Immature natural killer cell (primary cell): Measurements from ENCODE around the gene RALGAPA2. TPM values are rescaled to one million over a fixed set of nuclear protein-coding genes. Genes with fewer than 3 reads are reported as not detected.
A peak's percentile ranks its signal among the peaks of the same experiment; 100 is the strongest.
"Not testable (repeated sequence)": the region's sequence is repeated elsewhere in the genome, so short reads cannot be mapped to it uniquely, and the experiment has no call there.

Experiments used
- DNase-seq, 3 donors: peaks; one replicate each; pipeline ENCODE4 v3.0.0; 2022; ENCODE audit warnings: mixed read lengths in 1 of 3
- H3K27ac Mint-ChIP-seq, 6 donors: one replicate each; pipeline ENCODE4 v1.8.0; 2020; ENCODE audit warnings: mixed read lengths in 6 of 6, mild to moderate bottlenecking in 5 of 6, inconsistent platforms in 4 of 6, moderate library complexity in 3 of 6
- H3K27me3 Mint-ChIP-seq, 3 donors: one replicate each; pipeline ENCODE4 v1.8.0; 2020 to 2021; ENCODE audit warnings: low read depth in 3 of 3, mild to moderate bottlenecking in 3 of 3, mixed read lengths in 3 of 3, moderate library complexity in 3 of 3, inconsistent platforms in 1 of 3
- H3K36me3 Mint-ChIP-seq, 3 donors: one replicate each; pipeline ENCODE4 v1.8.0; 2020; ENCODE audit warnings: mixed read lengths in 3 of 3, inconsistent platforms in 2 of 3, mild to moderate bottlenecking in 2 of 3
- H3K4me1 Mint-ChIP-seq, 2 donors: one replicate each; pipeline ENCODE4 v1.8.0; 2020; ENCODE audit warnings: inconsistent platforms in 2 of 2, mild to moderate bottlenecking in 2 of 2, mixed read lengths in 2 of 2, moderate library complexity in 1 of 2
- H3K4me3 Mint-ChIP-seq, 5 donors: one replicate each; pipeline ENCODE4 v1.8.0; 2020; ENCODE audit warnings: mild to moderate bottlenecking in 5 of 5, mixed read lengths in 5 of 5, inconsistent platforms in 3 of 5, moderate library complexity in 3 of 5
- H3K9me3 Mint-ChIP-seq, 6 donors: one replicate each; pipeline ENCODE4 v1.8.0; 2020; ENCODE audit warnings: mild to moderate bottlenecking in 6 of 6, mixed read lengths in 6 of 6, inconsistent platforms in 4 of 6, moderate library complexity in 3 of 6
- polyA plus RNA-seq, 3 donors: library from polyadenylated mRNA; unstranded; fragments of 300-500 nt; fragmentation: Illumina TruSeq; gene quantifications; one replicate each; pipeline ENCODE4 v1.2.3, GENCODE V29; 2021

Gene RALGAPA2
- polyA plus RNA-seq, 3 donors from 2014 or later: 2.2 to 5.7 (median 2.3) TPM

GRCh38 chr20:20547221-20547875, 165.1 kb downstream of the RALGAPA2 start:
- peak in 2 of 3 donors; percentile 3 to 13 for DNase-seq
- Mint-ChIP-seq H3K9me3 (no peaks in the 10 kb centered on the region), H3K4me1 (peaks cover 31 to 41% of the 10 kb centered on the region in 2 donors), H3K36me3 (peaks cover 10 to 27% (median 13%) of the 10 kb centered on the region in 3 donors), H3K4me3 (no peak overlapping the region), H3K27me3 (peaks cover 0 to 6% (median 0%) of the 10 kb centered on the region in 3 donors), H3K27ac (no peak overlapping the region)

DNA sequence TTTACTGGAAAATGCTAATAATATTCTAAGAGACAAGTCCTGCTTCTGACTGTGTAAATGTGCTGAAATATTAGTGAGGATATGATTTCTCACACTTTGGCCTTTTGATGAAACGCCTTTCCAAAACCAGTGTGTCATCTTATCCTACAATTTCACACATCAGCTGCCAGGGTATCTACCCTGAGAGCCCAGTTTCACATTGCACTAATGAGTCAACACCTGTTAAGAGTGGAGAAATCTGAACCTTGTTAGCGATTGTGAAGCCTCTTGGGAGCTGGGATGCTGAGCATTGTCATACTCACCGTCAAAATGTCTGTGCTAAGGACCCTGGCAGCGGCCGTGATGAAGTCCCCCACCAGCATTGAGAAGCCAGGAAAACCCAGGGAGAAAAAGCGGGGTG, 166.0 kb downstream of the RALGAPA2 start:
- H3K4me3 Mint-ChIP-seq: no peak overlapping the region
- peak overlapping the region in 2 of 6 donors; percentile 32 to 36 for H3K27ac Mint-ChIP-seq

DNA sequence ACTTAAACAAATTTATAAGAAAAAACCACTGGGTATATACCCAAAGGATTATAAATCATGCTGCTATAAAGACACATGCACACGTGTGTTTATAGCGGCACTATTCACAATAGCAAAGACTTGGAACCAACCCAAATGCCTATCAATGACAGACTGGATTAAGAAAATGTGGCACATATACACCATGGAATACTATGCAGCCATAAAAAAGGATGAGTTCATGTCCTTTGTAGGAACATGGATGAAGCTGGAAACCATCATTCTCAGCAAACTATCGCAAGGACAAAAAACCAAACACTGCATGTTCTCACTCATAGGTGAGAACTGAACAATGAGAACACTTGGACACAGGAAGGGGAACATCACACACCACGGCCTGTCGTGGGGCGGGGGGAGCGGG, 169.1 kb downstream of the RALGAPA2 start:
- not testable (repeated sequence) for H3K27me3 Mint-ChIP-seq, H3K9me3 Mint-ChIP-seq, DNase-seq, H3K27ac Mint-ChIP-seq, H3K4me3 Mint-ChIP-seq
- Mint-ChIP-seq H3K4me1 (peaks cover 21 to 22% of the 10 kb centered on the region in 2 donors), H3K36me3 (peaks cover 10 to 46% (median 24%) of the 10 kb centered on the region in 3 donors)

More for the DNA sequence above, 166.0 kb downstream of the RALGAPA2 start:
- no peaks in the 10 kb centered on the region for H3K9me3 Mint-ChIP-seq
- DNase-seq: no peak
- peaks cover 27 to 35% of the 10 kb centered on the region in 2 donors for H3K4me1 Mint-ChIP-seq
- H3K36me3 Mint-ChIP-seq: peaks cover 10 to 32% (median 16%) of the 10 kb centered on the region in 3 donors
- H3K27me3 Mint-ChIP-seq: peaks cover 0 to 6% (median 0%) of the 10 kb centered on the region in 3 donors

DNA sequence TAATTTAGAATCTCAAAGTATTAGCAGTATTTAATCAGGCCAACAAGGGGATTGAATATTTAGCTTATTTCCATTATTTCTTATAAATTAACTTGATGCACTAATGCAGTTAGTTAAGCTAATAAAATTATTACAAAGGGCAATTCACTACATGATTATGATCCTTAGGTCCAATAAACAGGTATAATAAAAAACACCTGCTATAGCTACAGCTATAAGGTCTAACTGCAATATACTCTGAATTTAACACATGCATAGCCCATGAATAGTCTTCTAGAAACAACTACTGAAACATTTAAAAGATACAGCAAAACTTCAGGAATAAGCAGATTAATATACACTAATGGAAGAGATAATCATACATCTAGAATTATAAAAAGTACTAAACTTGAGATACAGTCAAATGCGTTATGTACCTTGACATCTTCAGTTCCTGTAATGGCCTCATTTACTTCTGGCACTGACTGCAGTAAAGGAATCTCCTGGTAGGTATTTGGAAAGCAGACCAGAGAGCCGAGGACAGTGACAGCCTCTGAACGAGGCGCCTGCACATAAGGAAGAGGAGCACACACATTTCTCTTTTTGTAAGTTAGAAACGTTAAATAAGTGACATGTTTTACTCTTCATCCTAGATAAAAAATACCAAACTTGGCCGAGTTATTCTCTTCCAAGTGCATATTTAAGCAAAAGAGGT, 176.1 kb downstream of the RALGAPA2 start:
- DNase-seq: no peak
- Mint-ChIP-seq H3K36me3 (peaks cover 20 to 42% (median 26%) of the 10 kb centered on the region in 3 donors), H3K9me3 (no peaks in the 10 kb centered on the region), H3K27ac (no peak overlapping the region), H3K4me1 (no peaks in the 10 kb centered on the region), H3K27me3 (peaks cover 0 to 5% (median 0%) of the 10 kb centered on the region in 3 donors), H3K4me3 (no peak overlapping the region)

DNA sequence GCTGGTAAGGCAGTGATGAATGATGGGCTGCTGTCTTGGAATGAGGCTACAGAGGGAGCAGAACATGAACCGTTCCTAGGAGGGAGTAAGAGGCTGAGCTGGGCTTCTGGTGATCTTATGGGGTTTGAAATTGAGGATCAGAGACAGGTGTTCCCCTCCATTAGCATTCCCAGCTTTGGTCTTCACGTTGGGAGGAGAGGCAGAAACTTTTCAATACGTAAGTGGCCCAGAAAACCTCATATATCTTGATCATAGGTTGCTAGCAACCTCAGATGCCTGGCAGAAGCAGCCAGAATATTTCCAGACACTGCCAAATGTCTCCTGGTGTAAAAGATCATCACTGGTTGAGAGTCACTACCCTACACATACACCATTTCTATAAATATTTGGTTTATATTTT, 177.4 kb downstream of the RALGAPA2 start:
- H3K36me3 Mint-ChIP-seq: peaks cover 18 to 43% (median 20%) of the 10 kb centered on the region in 3 donors
- no peaks in the 10 kb centered on the region for H3K4me1 Mint-ChIP-seq
- H3K9me3 Mint-ChIP-seq: no peaks in the 10 kb centered on the region
- H3K27me3 Mint-ChIP-seq: peaks cover 0 to 6% (median 0%) of the 10 kb centered on the region in 3 donors
- H3K4me3 Mint-ChIP-seq: no peak overlapping the region
- no peak overlapping the region for H3K27ac Mint-ChIP-seq
- no peak for DNase-seq

- Mint-ChIP-seq H3K4me3 (no peak overlapping the region), H3K36me3 (peaks cover 10 to 41% (median 18%) of the 10 kb centered on the region in 3 donors), H3K9me3 (no peaks in the 10 kb centered on the region), H3K27ac (no peak overlapping the region), H3K4me1 (no peaks in the 10 kb centered on the region), H3K27me3 (peaks cover 0 to 5% (median 0%) of the 10 kb centered on the region in 3 donors)
- no peak for DNase-seq
Observed at GRCh38 chr20:20531283-20531682, 181.2 kb downstream of the RALGAPA2 start.

GRCh38 chr20:20530428-20531151, 181.9 kb downstream of the RALGAPA2 start:
- H3K27ac Mint-ChIP-seq: no peak overlapping the region
- peaks cover 0 to 5% (median 0%) of the 10 kb centered on the region in 3 donors for H3K27me3 Mint-ChIP-seq

DNA sequence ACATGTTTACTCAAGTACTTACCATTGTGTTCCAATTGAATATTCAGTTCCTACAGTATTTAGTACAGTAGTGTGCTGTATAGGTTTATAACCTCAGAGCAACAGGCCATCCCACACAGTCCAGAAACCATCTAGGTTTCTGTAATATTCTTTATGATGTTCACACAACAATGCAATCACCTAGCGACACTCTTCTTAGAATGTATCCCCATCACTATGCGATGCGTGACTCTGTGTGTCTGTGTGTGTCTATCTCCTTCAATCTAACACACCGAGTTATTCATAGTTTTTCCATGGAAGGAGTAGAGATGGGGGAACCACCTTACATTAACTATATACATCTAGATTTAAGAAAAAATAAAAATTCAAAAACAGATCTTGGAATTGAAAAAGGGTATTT, 182.8 kb downstream of the RALGAPA2 start:
- peaks cover 0 to 5% (median 0%) of the 10 kb centered on the region in 3 donors for H3K27me3 Mint-ChIP-seq
- H3K4me3 Mint-ChIP-seq: no peak overlapping the region
- H3K4me1 Mint-ChIP-seq: no peaks in the 10 kb centered on the region
- no peak overlapping the region for H3K27ac Mint-ChIP-seq
- peaks cover 3 to 32% (median 8%) of the 10 kb centered on the region in 3 donors for H3K36me3 Mint-ChIP-seq
- DNase-seq: no peak
- H3K9me3 Mint-ChIP-seq: no peaks in the 10 kb centered on the region

More at GRCh38 chr20:20530428-20531151, 181.9 kb downstream of the RALGAPA2 start:
- Mint-ChIP-seq H3K4me3 (no peak overlapping the region), H3K9me3 (no peaks in the 10 kb centered on the region), H3K4me1 (no peaks in the 10 kb centered on the region), H3K36me3 (peaks cover 9 to 39% (median 16%) of the 10 kb centered on the region in 3 donors)
- no peak for DNase-seq

- peaks cover 3 to 37% (median 8%) of the 10 kb centered on the region in 3 donors for H3K36me3 Mint-ChIP-seq
- no peak overlapping the region for H3K4me3 Mint-ChIP-seq
Observed at GRCh38 chr20:20528861-20529260, 183.6 kb downstream of the RALGAPA2 start.

DNA sequence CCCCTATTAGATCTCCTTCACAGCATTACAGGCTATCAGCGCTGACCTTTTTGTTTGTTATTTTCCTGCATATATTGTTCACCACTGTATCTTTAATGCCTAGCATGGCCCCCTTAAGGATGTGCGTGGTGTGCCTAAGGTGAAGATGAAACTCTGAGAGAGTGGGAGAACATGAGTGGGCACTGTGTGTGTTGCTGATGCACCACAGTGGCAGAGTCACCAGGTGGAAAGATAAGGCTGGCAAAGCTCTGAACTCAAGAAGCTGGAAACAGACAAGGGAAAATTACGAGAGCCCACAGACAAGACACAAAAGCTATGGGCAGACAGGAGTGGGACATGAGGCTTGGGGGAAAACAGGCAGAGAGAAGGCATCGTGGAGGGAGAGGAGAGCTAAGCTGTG, 184.8 kb downstream of the RALGAPA2 start:
- no peak overlapping the region for H3K27ac Mint-ChIP-seq
- no peak overlapping the region for H3K4me3 Mint-ChIP-seq

More at GRCh38 chr20:20528861-20529260, 183.6 kb downstream of the RALGAPA2 start:
- no peak for DNase-seq
- Mint-ChIP-seq H3K9me3 (no peaks in the 10 kb centered on the region), H3K27me3 (peaks cover 0 to 4% (median 0%) of the 10 kb centered on the region in 3 donors), H3K4me1 (no peaks in the 10 kb centered on the region), H3K27ac (no peak overlapping the region)

GRCh38 chr20:20525756-20526155, 186.7 kb downstream of the RALGAPA2 start:
- Mint-ChIP-seq H3K27ac (no peak overlapping the region), H3K27me3 (peaks cover 0 to 1% (median 0%) of the 10 kb centered on the region in 3 donors), H3K36me3 (peaks cover 8 to 28% (median 10%) of the 10 kb centered on the region in 3 donors), H3K4me1 (no peaks in the 10 kb centered on the region), H3K9me3 (no peaks in the 10 kb centered on the region), H3K4me3 (no peak overlapping the region)
- DNase-seq: no peak

More for the DNA sequence above, 184.8 kb downstream of the RALGAPA2 start:
- Mint-ChIP-seq H3K9me3 (no peaks in the 10 kb centered on the region), H3K4me1 (no peaks in the 10 kb centered on the region), H3K27me3 (peaks cover 0 to 1% (median 0%) of the 10 kb centered on the region in 3 donors), H3K36me3 (peaks cover 5 to 34% (median 8%) of the 10 kb centered on the region in 3 donors)
- no peak for DNase-seq

- Mint-ChIP-seq H3K4me3 (no peak overlapping the region), H3K4me1 (no peaks in the 10 kb centered on the region), H3K27ac (peak overlapping the region in 1 of 6 donors; percentile 13), H3K36me3 (peaks cover 13 to 31% (median 15%) of the 10 kb centered on the region in 3 donors), H3K27me3 (no peaks in the 10 kb centered on the region), H3K9me3 (no peaks in the 10 kb centered on the region)
- no peak for DNase-seq
Observed at GRCh38 chr20:20525214-20525613, 187.2 kb downstream of the RALGAPA2 start.

- no peaks in the 10 kb centered on the region for H3K4me1 Mint-ChIP-seq
- peaks cover 18 to 33% (median 20%) of the 10 kb centered on the region in 3 donors for H3K36me3 Mint-ChIP-seq
- DNase-seq: no peak
- H3K9me3 Mint-ChIP-seq: no peaks in the 10 kb centered on the region
- no peak overlapping the region for H3K27ac Mint-ChIP-seq
- no peak overlapping the region for H3K4me3 Mint-ChIP-seq
- H3K27me3 Mint-ChIP-seq: no peaks in the 10 kb centered on the region
Observed at GRCh38 chr20:20524756-20525155, 187.7 kb downstream of the RALGAPA2 start.
